Esophagus squamous epithelium (tissue), 5 donors: ENCODE data around the gene BCAM. TPM values are rescaled to one million over a fixed set of nuclear protein-coding genes. Genes with fewer than 3 reads are reported as not detected.

Experiments used
- DNase-seq: peaks from one replicate; lab custom pipeline; 2025; lab: John Stamatoyannopoulos, UW
- H3K27ac ChIP-seq, 4 donors: fragments of 200-600 bp; sonication (generic); one replicate each; pipeline ENCODE4 v1.5.1; 2016 to 2019; ENCODE audit warnings: mild to moderate bottlenecking in 1 of 4
- H3K27me3 ChIP-seq, 4 donors: fragments of 200-600 bp; sonication (generic); 1 replicate in 3 of 4; 2 replicates in 1 of 4; pipeline versions ENCODE4 v1.5.1 to v1.6.0; 2017 to 2021; ENCODE audit warnings: antibody characterized with exemption in 1 of 4
- H3K36me3 ChIP-seq, 3 donors: fragments of 200-600 bp; sonication (generic); one replicate each; pipeline ENCODE4 v1.5.1; 2016 to 2019
- H3K4me1 ChIP-seq, 3 donors: fragments of 200-600 bp; sonication (generic); one replicate each; pipeline ENCODE4 v1.5.1; 2017 to 2019
- H3K4me3 ChIP-seq, 4 donors: fragments of 200-600 bp; sonication (generic); 1 replicate in 3 of 4; 2 replicates in 1 of 4; pipeline ENCODE4 v1.5.1; 2016 to 2019; ENCODE audit warnings: mild to moderate bottlenecking in 2 of 4, moderate library complexity in 1 of 4
- H3K9me3 ChIP-seq, 3 donors: fragments of 200-600 bp; sonication (generic); one replicate each; pipeline ENCODE4 v1.5.1; 2016 to 2019
- POLR2A ChIP-seq, 4 donors: fragments of 450-650 bp; IDR thresholded peaks; one replicate each; pipeline ENCODE4 v1.6.1; 2017; ENCODE audit warnings: antibody characterized with exemption in 4 of 4, mild to moderate bottlenecking in 4 of 4, moderate library complexity in 3 of 4
- WGBS, 2 donors: methylation state at CpG; one replicate each; pipeline ENCODE4 v1.1.5; 2018; 5-methylcytosine and 5-hydroxymethylcytosine counted together
- intact Hi-C: fragments of 100-400 bp; cut with DNase I; formaldehyde crosslinking; loops from one replicate; pipeline ENCODE4 v1.15.0; 2022
- small RNA-seq, 4 donors: library from RNA; depleted of rRNA; stranded (forward); fragments of <200 nt; gene quantifications; one replicate each; pipeline ENCODE3, GENCODE V24; 2016
- total RNA-seq, 4 donors: library from RNA; depleted of rRNA; stranded (reverse); fragments of >200 nt; gene quantifications; one replicate each; pipeline ENCODE4 v1.1.0, GENCODE V29; 2016
- TF ChIP-seq, protein P1 (sequence below), 6 experiments: fragments of 450-650 bp in 4 of 6; fragments of 200-600 bp in 2 of 6; sonication (generic) in 2 of 6; IDR thresholded peaks; one replicate each; pipeline ENCODE4 v1.5.1; 2016 to 2019; ENCODE audit warnings: antibody characterized with exemption in 6 of 6, mild to moderate bottlenecking in 4 of 6, moderate library complexity in 4 of 6
- donor health status: DM: yes; HTN: yes; CAD: no.

Gene BCAM
- total RNA-seq, 4 donors from 2014 or later, result 7.2 to 24.8 (median 17.6) TPM

DNA sequence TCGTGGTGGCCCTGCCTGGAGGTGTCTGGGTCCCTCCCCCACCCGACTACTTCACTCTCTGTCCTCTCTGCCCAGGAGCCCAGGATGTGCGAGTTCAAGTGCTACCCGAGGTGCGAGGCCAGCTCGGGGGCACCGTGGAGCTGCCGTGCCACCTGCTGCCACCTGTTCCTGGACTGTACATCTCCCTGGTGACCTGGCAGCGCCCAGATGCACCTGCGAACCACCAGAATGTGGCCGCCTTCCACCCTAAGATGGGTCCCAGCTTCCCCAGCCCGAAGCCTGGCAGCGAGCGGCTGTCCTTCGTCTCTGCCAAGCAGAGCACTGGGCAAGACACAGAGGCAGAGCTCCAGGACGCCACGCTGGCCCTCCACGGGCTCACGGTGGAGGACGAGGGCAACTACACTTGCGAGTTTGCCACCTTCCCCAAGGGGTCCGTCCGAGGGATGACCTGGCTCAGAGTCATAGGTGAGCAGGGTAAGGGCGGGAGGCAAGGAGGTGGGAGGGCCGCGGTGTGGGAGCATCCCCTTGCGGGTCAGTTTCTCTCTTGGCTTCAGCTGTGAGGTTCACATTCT lies 56.4 kb downstream of the BCAM start:
- no peak for DNase-seq
- Histone ChIP-seq H3K9me3 (no peaks in the 10 kb centered on the region), H3K4me3 (no peak overlapping the region), H3K27ac (no peak overlapping the region), H3K4me1 (peaks cover 0 to 23% (median 4%) of the 10 kb centered on the region in 3 donors), H3K36me3 (peaks cover 0 to 62% (median 8%) of the 10 kb centered on the region in 3 donors), H3K27me3 (no peaks in the 10 kb centered on the region)
- TF ChIP-seq POLR2A (IDR thresholded peaks at IDR 0.05), result no peak
- TF ChIP-seq, protein P1, sequence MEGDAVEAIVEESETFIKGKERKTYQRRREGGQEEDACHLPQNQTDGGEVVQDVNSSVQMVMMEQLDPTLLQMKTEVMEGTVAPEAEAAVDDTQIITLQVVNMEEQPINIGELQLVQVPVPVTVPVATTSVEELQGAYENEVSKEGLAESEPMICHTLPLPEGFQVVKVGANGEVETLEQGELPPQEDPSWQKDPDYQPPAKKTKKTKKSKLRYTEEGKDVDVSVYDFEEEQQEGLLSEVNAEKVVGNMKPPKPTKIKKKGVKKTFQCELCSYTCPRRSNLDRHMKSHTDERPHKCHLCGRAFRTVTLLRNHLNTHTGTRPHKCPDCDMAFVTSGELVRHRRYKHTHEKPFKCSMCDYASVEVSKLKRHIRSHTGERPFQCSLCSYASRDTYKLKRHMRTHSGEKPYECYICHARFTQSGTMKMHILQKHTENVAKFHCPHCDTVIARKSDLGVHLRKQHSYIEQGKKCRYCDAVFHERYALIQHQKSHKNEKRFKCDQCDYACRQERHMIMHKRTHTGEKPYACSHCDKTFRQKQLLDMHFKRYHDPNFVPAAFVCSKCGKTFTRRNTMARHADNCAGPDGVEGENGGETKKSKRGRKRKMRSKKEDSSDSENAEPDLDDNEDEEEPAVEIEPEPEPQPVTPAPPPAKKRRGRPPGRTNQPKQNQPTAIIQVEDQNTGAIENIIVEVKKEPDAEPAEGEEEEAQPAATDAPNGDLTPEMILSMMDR (IDR thresholded peaks at IDR 0.05), result no peak
- 86 to 92% methylated on average over 7 to 18 of the region's 27 CpGs for WGBS, 2 donors
- intact Hi-C loops, result no loop called here

DNA sequence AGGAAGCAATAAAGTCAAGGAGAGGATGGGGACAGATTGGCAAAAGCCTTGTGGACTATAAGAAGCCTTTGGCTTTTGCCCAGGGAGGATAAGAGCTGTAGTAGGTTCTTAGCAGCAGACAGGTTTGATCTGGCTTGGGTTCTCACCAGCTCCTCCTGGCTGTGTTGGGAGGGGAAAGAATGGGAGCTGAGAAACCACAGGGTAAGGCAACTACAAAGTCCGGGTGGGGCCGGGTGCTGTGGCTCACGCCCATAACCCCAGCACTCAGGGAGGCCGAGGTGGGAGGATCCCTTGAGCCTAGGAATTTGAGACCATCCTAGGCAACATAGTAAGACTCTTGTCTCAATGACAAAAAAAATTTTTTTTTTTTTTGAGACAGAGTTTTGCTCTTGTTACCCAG lies 57.8 kb downstream of the BCAM start:
- Histone ChIP-seq H3K4me3 (no peak overlapping the region), H3K27ac (no peak overlapping the region), H3K4me1 (peaks cover 3 to 29% (median 4%) of the 10 kb centered on the region in 3 donors), H3K27me3 (no peaks in the 10 kb centered on the region), H3K36me3 (peaks cover 5 to 59% (median 8%) of the 10 kb centered on the region in 3 donors), H3K9me3 (no peaks in the 10 kb centered on the region)
- intact Hi-C loops, result no loop called here
- TF ChIP-seq POLR2A (IDR thresholded peaks at IDR 0.05), result no peak
- TF ChIP-seq, protein P1 (IDR thresholded peaks at IDR 0.05), result no peak
- WGBS, 2 donors, result 80 to 82% methylated on average over 4 of the region's 4 CpGs
- no peak for DNase-seq

DNA sequence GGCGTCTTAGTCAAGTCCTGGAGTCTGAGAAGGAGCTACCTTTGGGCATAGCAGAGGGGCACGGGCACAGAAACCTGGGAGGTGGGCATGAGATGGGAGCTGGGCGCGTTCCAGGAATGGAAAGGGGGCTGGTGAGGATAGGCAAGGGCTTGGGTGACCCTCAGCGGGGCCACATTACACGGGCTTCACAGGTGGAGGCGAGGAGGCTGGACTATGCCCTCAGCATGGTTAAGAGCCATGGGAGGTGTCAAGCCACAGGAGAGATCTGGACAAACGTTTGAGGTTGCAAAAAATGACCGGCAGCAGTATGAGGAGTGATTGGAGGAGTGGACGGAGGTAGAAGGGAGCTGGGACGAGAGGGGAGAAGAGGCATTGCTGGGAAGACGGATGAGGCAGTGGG lies 58.7 kb downstream of the BCAM start:
- intact Hi-C loops, result no loop called here
- Histone ChIP-seq H3K9me3 (no peaks in the 10 kb centered on the region), H3K4me3 (no peak overlapping the region), H3K27ac (peak overlapping the region in 2 of 4 donors; percentile 53 to 61), H3K4me1 (peaks cover 3 to 29% (median 4%) of the 10 kb centered on the region in 3 donors), H3K36me3 (peaks cover 5 to 68% (median 17%) of the 10 kb centered on the region in 3 donors), H3K27me3 (no peaks in the 10 kb centered on the region)
- no peak for TF ChIP-seq POLR2A (IDR thresholded peaks at IDR 0.05)
- TF ChIP-seq, protein P1 (IDR thresholded peaks at IDR 0.05), result no peak
- no peak for DNase-seq
- 89 to 90% methylated on average over 12 of the region's 12 CpGs for WGBS, 2 donors

DNA sequence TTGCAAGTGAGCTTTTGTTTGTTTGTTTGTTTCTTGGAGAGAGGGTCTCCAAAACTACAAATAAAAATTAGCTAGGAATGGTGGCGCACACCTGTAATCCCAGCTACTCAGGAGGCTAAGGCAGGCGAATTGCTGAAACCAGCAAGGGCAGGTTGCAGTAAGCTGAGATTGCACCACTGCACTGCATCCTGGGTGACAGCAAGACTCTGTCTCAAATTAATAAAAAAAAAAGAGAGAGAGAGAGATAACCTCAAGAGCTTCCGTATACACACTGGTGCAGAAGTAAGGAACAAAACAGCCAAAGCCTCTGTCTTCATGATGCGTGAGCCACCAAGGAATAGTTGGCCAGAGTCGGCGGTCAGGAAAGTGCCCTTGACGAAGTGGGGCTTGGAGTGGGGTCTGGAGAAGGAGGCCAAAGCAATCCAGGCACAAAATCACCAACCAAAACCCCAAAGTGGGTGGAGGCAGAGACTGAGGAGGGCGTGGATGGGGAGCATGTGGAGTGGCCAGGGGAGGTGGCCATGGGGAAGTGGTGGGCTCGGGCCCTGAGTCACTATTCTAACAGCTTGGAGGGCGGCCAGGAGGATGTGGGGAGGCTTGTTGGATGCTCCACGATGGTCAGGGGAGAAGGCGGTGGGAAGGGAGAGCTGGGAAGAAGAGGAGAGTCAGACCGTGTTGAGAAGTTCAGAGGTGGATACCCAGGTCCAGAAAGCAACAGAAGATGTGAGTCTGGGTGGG lies 61.0 kb downstream of the BCAM start:
- TF ChIP-seq, protein P1 (IDR thresholded peaks at IDR 0.05), result no peak
- TF ChIP-seq POLR2A (IDR thresholded peaks at IDR 0.05), result no peak
- Histone ChIP-seq H3K36me3 (peaks cover 16 to 83% (median 30%) of the 10 kb centered on the region in 3 donors), H3K27ac (peak overlapping the region; percentile 10 to 69 (median 46)), H3K4me1 (peaks cover 3 to 38% (median 4%) of the 10 kb centered on the region in 3 donors), H3K9me3 (no peaks in the 10 kb centered on the region), H3K27me3 (no peaks in the 10 kb centered on the region), H3K4me3 (no peak overlapping the region)
- intact Hi-C loops, result no loop called here
- WGBS, 2 donors, result 56 to 62% methylated on average over 13 of the region's 13 CpGs
- DNase-seq, result no peak

Small RNA genes lying within 50 kb of the gene (small RNA-seq; reads per million reads assigned to genes)
- gene RF00156, result 0 to 0.09 (median 0) reads per million in 4 donors

Other genes with a start within 250 kb of the BCAM start
- not detected for gene IGSF23, start 195.5 kb upstream of the BCAM start, total RNA-seq
- gene PVR, start 165.2 kb upstream of the BCAM start, total RNA-seq, result 10 to 100 TPM; 13.2 to 21.9 (median 20.9) TPM
- gene CEACAM19, start 137.6 kb upstream of the BCAM start, total RNA-seq, result 1 to 10 TPM; 2.3 to 7.6 (median 4.6) TPM
- not detected for gene CEACAM16, start 110.0 kb upstream of the BCAM start, total RNA-seq
- gene BCL3, start 60.4 kb upstream of the BCAM start, total RNA-seq, result 10 to 100 TPM; 26.6 to 88.9 (median 51.4) TPM
- gene CBLC, start 31.2 kb upstream of the BCAM start, total RNA-seq, result 10 to 100 TPM; 26.9 to 75.7 (median 49.1) TPM
- gene NECTIN2, start 37.2 kb downstream of the BCAM start, total RNA-seq, result 100 to 1,000 TPM in 1 of 4 donors, 10 to 100 TPM in 3; 42.9 to 103 (median 60.9) TPM
- 100 to 1,000 TPM in 1 of 4 donors, 10 to 100 TPM in 3; 64.7 to 142 (median 79.0) TPM for gene TOMM40, start 82.2 kb downstream of the BCAM start, total RNA-seq
- 100 to 1,000 TPM in 1 of 4 donors, 10 to 100 TPM in 1, 1 to 10 TPM in 2; 5.7 to 141 (median 20.7) TPM for gene APOE, start 96.7 kb downstream of the BCAM start, total RNA-seq
- gene APOC1, start 105.5 kb downstream of the BCAM start, total RNA-seq, result 1 to 10 TPM; 1.4 to 7.5 (median 4.1) TPM
- not detected for gene APOC4, start 133.1 kb downstream of the BCAM start, total RNA-seq
- gene APOC2, start 136.9 kb downstream of the BCAM start, total RNA-seq, result 1 to 10 TPM in 1 of 4 donors, not detected in 3; 1.6 TPM
- gene CLPTM1, start 146.3 kb downstream of the BCAM start, total RNA-seq, result 10 to 100 TPM; 44.2 to 76.9 (median 56.3) TPM
- 10 to 100 TPM in 1 of 4 donors, 1 to 10 TPM in 3; 4.8 to 11.8 (median 7.6) TPM for gene RELB, start 192.4 kb downstream of the BCAM start, total RNA-seq
- gene CLASRP, start 229.9 kb downstream of the BCAM start, total RNA-seq, result 100 to 1,000 TPM in 1 of 4 donors, 10 to 100 TPM in 3; 46.4 to 122 (median 64.0) TPM